MCF 10A (cell line): ENCODE results near the gene CEP112. TPM values are rescaled to one million over a fixed set of nuclear protein-coding genes. Genes with fewer than 3 reads are reported as not detected.

Experiments
- BruUV-seq: library from RNA; stranded (reverse); fragments of 400-500 nt; replicated peaks from 2 replicates; lab custom pipeline; 2021; lab: Mats Ljungman, UMichigan
- CTCF ChIA-PET: fragments of 300-600 bp; sonication (Branson Sonifier 250); formaldehyde crosslinking; extraction: SDS; loops from one replicate; lab custom pipeline; 2021; ENCODE audit warnings: antibody characterized with exemption, inconsistent platforms; lab: Yijun Ruan, JAX
- POLR2A ChIA-PET: fragments of 300-600, 350-650 bp; sonication (Branson Sonifier 250); formaldehyde crosslinking; extraction: SDS; loops from one replicate; lab custom pipeline; 2020; ENCODE audit warnings: antibody characterized with exemption, inconsistent platforms; lab: Yijun Ruan, JAX
- DNase-seq: peaks from one replicate; pipeline ENCODE4 v3.0.0-alpha.2; 2018; ENCODE audit not compliant: unreplicated experiment
- H3K27ac Mint-ChIP-seq: one replicate; pipeline ENCODE4 v1.8.0; 2022; ENCODE audit warnings: mild to moderate bottlenecking, low read depth, mixed read lengths; ENCODE audit not compliant: unreplicated experiment
- H3K27me3 Mint-ChIP-seq: one replicate; pipeline ENCODE4 v1.8.0; 2022; ENCODE audit warnings: mixed read lengths; ENCODE audit not compliant: insufficient read depth, unreplicated experiment
- H3K36me3 Mint-ChIP-seq: one replicate; pipeline ENCODE4 v1.8.0; 2022; ENCODE audit warnings: mild to moderate bottlenecking, moderate library complexity, mixed read lengths; ENCODE audit not compliant: insufficient read depth, unreplicated experiment
- H3K4me1 Mint-ChIP-seq: one replicate; pipeline ENCODE4 v1.8.0; 2022; ENCODE audit warnings: mixed read lengths; ENCODE audit not compliant: insufficient read depth, unreplicated experiment
- H3K4me3 Mint-ChIP-seq: one replicate; pipeline ENCODE4 v1.8.0; 2022; ENCODE audit warnings: mild to moderate bottlenecking, moderate library complexity, mixed read lengths; ENCODE audit not compliant: unreplicated experiment
- H3K9me3 Mint-ChIP-seq: one replicate; pipeline ENCODE4 v1.8.0; 2022; ENCODE audit warnings: mixed read lengths; ENCODE audit not compliant: unreplicated experiment
- CTCF ChIP-seq: fragments of 200-600 bp; IDR thresholded peaks from one replicate; pipeline ENCODE4 v1.8.0; 2022; ENCODE audit warnings: antibody characterized with exemption, mild to moderate bottlenecking; ENCODE audit not compliant: unreplicated experiment
- intact Hi-C: fragments of 100-400 bp; cut with micrococcal nuclease; formaldehyde crosslinking; loops from 2 replicates; pipeline ENCODE4 v1.14.1; 2022
- total RNA-seq: library from RNA; stranded (reverse); gene quantifications from 2 replicates; pipeline ENCODE4 v1.2.3, GENCODE V29; 2022

The CEP112 gene
- total RNA-seq, 1 experiment from 2014 or later = 8.1 TPM

GRCh38 chr17:65749479-65749878 lies 442.5 kb downstream of the CEP112 start:
- no peak for TF ChIP-seq CTCF
- peak; percentile 72 for DNase-seq
- Mint-ChIP-seq H3K27me3 (peaks cover 7% of the 10 kb centered on the region), H3K36me3 (no peaks in the 10 kb centered on the region), H3K4me1 (peaks cover 18% of the 10 kb centered on the region), H3K9me3 (no peaks in the 10 kb centered on the region), H3K27ac (no peak overlapping the region), H3K4me3 (no peak overlapping the region)
- POLR2A ChIA-PET = interaction anchor here (2.3 kb wide), 1 partner anchor 36 kb away, joined by 15 read pairs; no protein-coding TSS in a partner anchor
- BruUV-seq = no TSS peak
- CTCF ChIA-PET = no interaction called here
- intact Hi-C loops = no loop called here

- no peaks in the 10 kb centered on the region for H3K9me3 Mint-ChIP-seq
- CTCF ChIA-PET = interaction anchor here (0.6 kb wide), 1 partner anchor 983 kb away, joined by 3 read pairs; no protein-coding TSS in a partner anchor
- BruUV-seq = no TSS peak
- H3K27me3 Mint-ChIP-seq = no peaks in the 10 kb centered on the region
- H3K4me1 Mint-ChIP-seq = peaks cover 16% of the 10 kb centered on the region
- no peak overlapping the region for H3K27ac Mint-ChIP-seq
- TF ChIP-seq CTCF = no peak
- POLR2A ChIA-PET = no interaction called here
- H3K4me3 Mint-ChIP-seq = no peak overlapping the region
- no peaks in the 10 kb centered on the region for H3K36me3 Mint-ChIP-seq
- intact Hi-C loops = no loop called here
- DNase-seq = no peak
Measured at GRCh38 chr17:65745241-65745640, 446.7 kb downstream of the CEP112 start.

GRCh38 chr17:65743308-65743655 lies 448.7 kb downstream of the CEP112 start:
- no TSS peak for BruUV-seq
- ChIA-PET POLR2A (interaction anchor here (0.6 to 1.9 kb wide), 2 partner anchors 19 to 52 kb away, joined by 3 to 4 read pairs; no protein-coding TSS in a partner anchor), CTCF (no interaction called here)
- DNase-seq = no peak
- no peaks in the 10 kb centered on the region for H3K9me3 Mint-ChIP-seq
- H3K4me1 Mint-ChIP-seq = peaks cover 16% of the 10 kb centered on the region
- no peaks in the 10 kb centered on the region for H3K27me3 Mint-ChIP-seq
- no peaks in the 10 kb centered on the region for H3K36me3 Mint-ChIP-seq
- H3K27ac Mint-ChIP-seq = peak overlapping the region; percentile 16
- peak overlapping the region; percentile 25 for H3K4me3 Mint-ChIP-seq
- TF ChIP-seq CTCF = no peak
- intact Hi-C loops = no loop called here

GRCh38 chr17:65742403-65743307 lies 449.3 kb downstream of the CEP112 start:
- Mint-ChIP-seq H3K4me3 (peak overlapping the region; percentile 25), H3K27ac (peak overlapping the region; percentile 16)
- no TSS peak for BruUV-seq

More at GRCh38 chr17:65742403-65743307, 449.3 kb downstream of the CEP112 start:
- DNase-seq = peak; percentile 65
- no peaks in the 10 kb centered on the region for H3K36me3 Mint-ChIP-seq
- intact Hi-C loops = no loop called here
- ChIA-PET CTCF (no interaction called here), POLR2A (interaction anchor here (1.9 kb wide), 1 partner anchor 53 kb away, joined by 4 read pairs; no protein-coding TSS in a partner anchor)
- no peaks in the 10 kb centered on the region for H3K9me3 Mint-ChIP-seq
- TF ChIP-seq CTCF = no peak
- no peaks in the 10 kb centered on the region for H3K27me3 Mint-ChIP-seq
- H3K4me1 Mint-ChIP-seq = peaks cover 16% of the 10 kb centered on the region
